Measurements from ENCODE around the gene RNPC3. TPM values are rescaled to one million over a fixed set of nuclear protein-coding genes. Genes with fewer than 3 reads are reported as not detected.
"Not testable (repeated sequence)": the region's sequence is repeated elsewhere in the genome, so short reads cannot be mapped to it uniquely, and the experiment has no call there.

Gene RNPC3
- total and polyA plus RNA-seq, 3 experiments from 2014 or later = 14.2 to 17.6 (median 14.9) TPM

- ChIA-PET POLR2A (no interaction called here), CTCF (no interaction called here)
- H3K4me1 ChIP-seq (ENCODE audit: insufficient read depth, low read length) = no peaks in the 10 kb centered on the region
- Mint-ChIP-seq H3K9me3 (no peaks in the 10 kb centered on the region), H3K4me3 (no peak overlapping the region), H3K27ac (peak overlapping the region in 2 of 8 donors; percentile 30 to 37), H3K36me3 (peaks cover 0 to 6% (median 6%) of the 10 kb centered on the region in 3 donors), H3K27me3 (no peaks in the 10 kb centered on the region), H3K4me1 (peaks cover 0 to 2% (median 0%) of the 10 kb centered on the region in 3 donors)
- no peaks in the 10 kb centered on the region for H3K36me3 ChIP-seq (ENCODE audit: insufficient read depth, low read length)
- no peak overlapping the region for H3K27ac ChIP-seq (ENCODE audit: low read depth, low read length)
- DNase-seq = no peak
- no peaks in the 10 kb centered on the region for H3K27me3 ChIP-seq (ENCODE audit: insufficient read depth, low read length, poor library complexity, severe bottlenecking)
- H3K9me3 ChIP-seq (ENCODE audit: low read length) = no peaks in the 10 kb centered on the region
- H3K4me3 ChIP-seq (ENCODE audit: low read length) = no peak overlapping the region
Measured at GRCh38 chr1:103561643-103562395, 36.3 kb downstream of the RNPC3 start.

DNA sequence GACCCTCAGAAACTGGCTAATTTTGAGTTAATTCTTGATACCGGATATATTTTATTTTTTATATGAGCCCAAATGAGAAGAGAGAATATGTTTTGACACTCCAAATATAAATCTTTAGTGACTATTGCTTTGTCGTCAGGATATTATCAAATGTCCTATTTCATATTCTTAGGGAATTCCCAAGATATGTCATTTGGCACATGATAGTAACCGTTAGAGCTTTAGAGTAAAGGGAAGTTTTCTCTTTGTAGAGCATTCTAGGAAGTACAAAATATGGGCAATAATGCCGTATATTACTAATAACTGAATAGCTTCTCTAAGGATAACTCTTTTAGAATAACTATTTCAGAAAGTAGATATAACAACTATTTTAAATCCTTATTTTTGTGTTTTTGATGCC is 37.6 kb downstream of the RNPC3 start:
- H3K27me3 ChIP-seq (ENCODE audit: insufficient read depth, low read length, poor library complexity, severe bottlenecking) = no peaks in the 10 kb centered on the region
- H3K36me3 ChIP-seq (ENCODE audit: insufficient read depth, low read length) = no peaks in the 10 kb centered on the region
- ChIA-PET POLR2A (no interaction called here), CTCF (no interaction called here)
- H3K27ac ChIP-seq (ENCODE audit: low read depth, low read length) = no peak overlapping the region
- peaks cover 3 to 7% (median 6%) of the 10 kb centered on the region in 3 donors for H3K36me3 Mint-ChIP-seq
- H3K9me3 ChIP-seq (ENCODE audit: low read length) = no peaks in the 10 kb centered on the region
- H3K4me3 Mint-ChIP-seq = no peak overlapping the region
- H3K4me1 ChIP-seq (ENCODE audit: insufficient read depth, low read length) = no peaks in the 10 kb centered on the region
- H3K9me3 Mint-ChIP-seq = no peaks in the 10 kb centered on the region
- H3K27ac Mint-ChIP-seq = no peak overlapping the region
- H3K4me3 ChIP-seq (ENCODE audit: low read length) = no peak overlapping the region
- H3K4me1 Mint-ChIP-seq = peaks cover 0 to 2% (median 0%) of the 10 kb centered on the region in 3 donors
- DNase-seq = no peak
- no peaks in the 10 kb centered on the region for H3K27me3 Mint-ChIP-seq

GRCh38 chr1:103569493-103569892 is 44.0 kb downstream of the RNPC3 start:
- DNase-seq = no peak
- Mint-ChIP-seq H3K4me1 (no peaks in the 10 kb centered on the region), H3K27ac (no peak overlapping the region), H3K4me3 (no peak overlapping the region), H3K27me3 (no peaks in the 10 kb centered on the region), H3K36me3 (peaks cover 19 to 36% (median 23%) of the 10 kb centered on the region in 3 donors), H3K9me3 (no peaks in the 10 kb centered on the region)
- Histone ChIP-seq H3K36me3 (ENCODE audit: insufficient read depth, low read length) (no peaks in the 10 kb centered on the region), H3K4me3 (ENCODE audit: low read length) (no peak overlapping the region), H3K4me1 (ENCODE audit: insufficient read depth, low read length) (no peaks in the 10 kb centered on the region), H3K27ac (ENCODE audit: low read depth, low read length) (no peak overlapping the region), H3K27me3 (ENCODE audit: insufficient read depth, low read length, poor library complexity, severe bottlenecking) (no peaks in the 10 kb centered on the region), H3K9me3 (ENCODE audit: low read length) (no peaks in the 10 kb centered on the region)
- ChIA-PET CTCF (no interaction called here), POLR2A (no interaction called here)

GRCh38 chr1:103571289-103571688 is 45.8 kb downstream of the RNPC3 start, which contains the start of gene AMY2B:
Gene AMY2B, plus strand, starts transcription at chr1:103571589. Its CDS starts 14 bp downstream, at chr1:103571603.
- H3K36me3 Mint-ChIP-seq = peaks cover 19 to 41% (median 20%) of the 10 kb centered on the region in 3 donors
- H3K36me3 ChIP-seq (ENCODE audit: insufficient read depth, low read length); H3K4me1 Mint-ChIP-seq; H3K27ac Mint-ChIP-seq; H3K4me3 ChIP-seq (ENCODE audit: low read length); H3K27ac ChIP-seq (ENCODE audit: low read depth, low read length); CTCF ChIA-PET; H3K9me3 ChIP-seq (ENCODE audit: low read length); H3K4me1 ChIP-seq (ENCODE audit: insufficient read depth, low read length); H3K27me3 ChIP-seq (ENCODE audit: insufficient read depth, low read length, poor library complexity, severe bottlenecking); H3K27me3 Mint-ChIP-seq; POLR2A ChIA-PET; DNase-seq; H3K4me3 Mint-ChIP-seq; H3K9me3 Mint-ChIP-seq: not testable (repeated sequence)

- Mint-ChIP-seq H3K27me3 (no peaks in the 10 kb centered on the region), H3K4me1 (no peaks in the 10 kb centered on the region), H3K4me3 (no peak overlapping the region), H3K36me3 (peaks cover 12 to 39% (median 24%) of the 10 kb centered on the region in 3 donors), H3K9me3 (no peaks in the 10 kb centered on the region), H3K27ac (no peak overlapping the region)
- no peak for DNase-seq
- POLR2A ChIA-PET = no interaction called here
- H3K9me3 ChIP-seq (ENCODE audit: low read length) = no peaks in the 10 kb centered on the region
- H3K4me1 ChIP-seq (ENCODE audit: insufficient read depth, low read length) = no peaks in the 10 kb centered on the region
- H3K27ac ChIP-seq (ENCODE audit: low read depth, low read length) = no peak overlapping the region
- no peak overlapping the region for H3K4me3 ChIP-seq (ENCODE audit: low read length)
- CTCF ChIA-PET = no interaction called here
- no peaks in the 10 kb centered on the region for H3K27me3 ChIP-seq (ENCODE audit: insufficient read depth, low read length, poor library complexity, severe bottlenecking)
- no peaks in the 10 kb centered on the region for H3K36me3 ChIP-seq (ENCODE audit: insufficient read depth, low read length)
Measured at GRCh38 chr1:103576065-103576464, 50.6 kb downstream of the RNPC3 start.

- H3K9me3 ChIP-seq (ENCODE audit: low read length) = not testable (repeated sequence)
Measured at GRCh38 chr1:103576784-103577183, 51.3 kb downstream of the RNPC3 start.

DNA sequence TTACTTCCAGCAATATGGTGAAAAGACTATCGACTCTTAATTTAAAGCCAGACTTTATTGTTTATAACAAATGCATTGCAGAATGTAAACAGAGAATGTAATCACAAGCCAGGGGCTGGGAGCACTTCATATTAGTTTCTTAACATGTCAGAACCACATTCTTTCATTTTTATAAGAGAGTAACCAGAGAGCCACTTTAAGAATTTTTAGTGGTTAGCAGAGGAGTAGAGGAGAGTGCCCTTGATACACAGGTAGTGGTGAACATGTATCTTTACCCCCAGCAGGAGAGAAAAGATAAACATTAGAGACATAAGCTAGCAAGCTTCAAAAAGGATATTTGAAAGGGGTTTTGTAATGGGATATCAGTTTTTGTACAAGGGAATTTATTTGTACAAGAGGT is 57.0 kb downstream of the RNPC3 start:
- H3K9me3 Mint-ChIP-seq = no peaks in the 10 kb centered on the region
- Histone ChIP-seq H3K4me1 (ENCODE audit: insufficient read depth, low read length) (no peaks in the 10 kb centered on the region), H3K27me3 (ENCODE audit: insufficient read depth, low read length, poor library complexity, severe bottlenecking) (no peaks in the 10 kb centered on the region), H3K36me3 (ENCODE audit: insufficient read depth, low read length) (no peaks in the 10 kb centered on the region), H3K27ac (ENCODE audit: low read depth, low read length) (no peak overlapping the region), H3K9me3 (ENCODE audit: low read length) (no peaks in the 10 kb centered on the region), H3K4me3 (ENCODE audit: low read length) (no peak overlapping the region)
- DNase-seq = no peak
- no peak overlapping the region for H3K27ac Mint-ChIP-seq
- peaks cover 4 to 15% (median 9%) of the 10 kb centered on the region in 3 donors for H3K36me3 Mint-ChIP-seq
- POLR2A ChIA-PET = no interaction called here
- H3K4me3 Mint-ChIP-seq = no peak overlapping the region
- no peaks in the 10 kb centered on the region for H3K27me3 Mint-ChIP-seq
- H3K4me1 Mint-ChIP-seq = no peaks in the 10 kb centered on the region
- CTCF ChIA-PET = no interaction called here

More at GRCh38 chr1:103576784-103577183, 51.3 kb downstream of the RNPC3 start:
- DNase-seq; CTCF ChIA-PET; H3K36me3 ChIP-seq (ENCODE audit: insufficient read depth, low read length); H3K27me3 ChIP-seq (ENCODE audit: insufficient read depth, low read length, poor library complexity, severe bottlenecking); H3K4me3 ChIP-seq (ENCODE audit: low read length); H3K4me1 Mint-ChIP-seq; H3K27ac ChIP-seq (ENCODE audit: low read depth, low read length); H3K4me1 ChIP-seq (ENCODE audit: insufficient read depth, low read length); H3K27ac Mint-ChIP-seq; H3K27me3 Mint-ChIP-seq; H3K4me3 Mint-ChIP-seq; H3K9me3 Mint-ChIP-seq; POLR2A ChIA-PET: not testable (repeated sequence)
- H3K36me3 Mint-ChIP-seq = peaks cover 11 to 39% (median 24%) of the 10 kb centered on the region in 3 donors

DNA sequence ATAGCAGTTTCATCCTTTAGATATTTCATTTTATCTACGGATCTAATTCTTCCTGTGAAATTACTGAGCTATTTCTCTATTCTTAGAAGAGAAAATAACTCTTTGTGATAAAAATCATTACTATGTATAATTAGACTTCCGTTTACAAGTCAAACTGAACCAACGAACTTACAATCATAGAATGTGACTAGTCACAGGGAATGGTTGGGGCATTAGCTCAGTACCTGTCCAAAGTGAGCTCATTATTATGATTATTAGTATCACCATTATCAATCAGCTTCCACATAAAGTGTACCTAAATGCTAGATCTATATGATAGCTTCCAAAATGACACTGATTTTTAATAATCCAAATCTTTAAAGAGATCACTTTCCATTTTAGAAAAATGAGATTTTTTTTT is 58.4 kb downstream of the RNPC3 start:
- CTCF ChIA-PET = no interaction called here

More for the DNA sequence above, 58.4 kb downstream of the RNPC3 start:
- Histone ChIP-seq H3K27ac (ENCODE audit: low read depth, low read length) (no peak overlapping the region), H3K4me1 (ENCODE audit: insufficient read depth, low read length) (no peaks in the 10 kb centered on the region), H3K4me3 (ENCODE audit: low read length) (no peak overlapping the region), H3K27me3 (ENCODE audit: insufficient read depth, low read length, poor library complexity, severe bottlenecking) (no peaks in the 10 kb centered on the region), H3K36me3 (ENCODE audit: insufficient read depth, low read length) (no peaks in the 10 kb centered on the region), H3K9me3 (ENCODE audit: low read length) (no peaks in the 10 kb centered on the region)
- Mint-ChIP-seq H3K27ac (no peak overlapping the region), H3K27me3 (peaks cover 0 to 2% of the 10 kb centered on the region in 2 donors), H3K4me1 (no peaks in the 10 kb centered on the region), H3K9me3 (peaks cover 3% of the 10 kb centered on the region in 5 donors), H3K36me3 (peaks cover 3 to 7% (median 4%) of the 10 kb centered on the region in 3 donors), H3K4me3 (no peak overlapping the region)
- no peak for DNase-seq
- POLR2A ChIA-PET = no interaction called here
